Measurements from ENCODE around the gene CCDC66. TPM values are rescaled to one million over a fixed set of nuclear protein-coding genes. Genes with fewer than 3 reads are reported as not detected.
A peak's percentile ranks its signal among the peaks of the same experiment; 100 is the strongest.

The CCDC66 gene
- total RNA-seq, 1 experiment from 2014 or later = 32.0 TPM

- Histone ChIP-seq H3K79me2 (ENCODE audit: insufficient read depth, low read length) (no peaks in the 10 kb centered on the region; the same call in 1 of the 2 replicates), H3K4me2 (ENCODE audit: insufficient read depth, insufficient read length, low read length) (no peak overlapping the region), H4K91ac (ENCODE audit: insufficient read length, low read depth, low read length) (no peak overlapping the region), H3K23me2 (ENCODE audit: insufficient read length, low read depth, low read length, poor library complexity, severe bottlenecking) (no peaks in the 10 kb centered on the region), H2AK5ac (ENCODE audit: insufficient read length, low read length) (no peak overlapping the region), H2BK15ac (ENCODE audit: low read depth, low read length) (no peak overlapping the region), H3K27me3 (ENCODE audit: insufficient read depth, low read length) (no peaks in the 10 kb centered on the region), H3T11ph (ENCODE audit: low read length) (no peak overlapping the region), H3K27ac (ENCODE audit: insufficient read length, low read depth, low read length) (no peak overlapping the region), H2AFZ (ENCODE audit: low read length) (no peak overlapping the region), H3K9me3 (ENCODE audit: control insufficient read depth, low read depth, low read length) (no peaks in the 10 kb centered on the region), H2BK5ac (ENCODE audit: insufficient read length, low read length) (no peak overlapping the region), H3K4me1 (ENCODE audit: insufficient read depth, low read length) (no peaks in the 10 kb centered on the region), H2BK120ac (ENCODE audit: low read depth, low read length, poor library complexity, severe bottlenecking) (no peak overlapping the region), H3K79me1 (ENCODE audit: insufficient read depth, low read depth, low read length, poor library complexity, severe bottlenecking) (no peaks in the 10 kb centered on the region), H3K56ac (ENCODE audit: insufficient read length, low read depth, low read length) (no peak overlapping the region), H2BK12ac (ENCODE audit: insufficient read length, low read depth, low read length) (no peak overlapping the region), H3K23ac (ENCODE audit: insufficient read length, low read depth, low read length) (no peak overlapping the region), H3K18ac (ENCODE audit: insufficient read length, low read depth, low read length) (no peak overlapping the region), H3K14ac (ENCODE audit: insufficient read depth, low read length) (no peak overlapping the region), H4K20me1 (ENCODE audit: control insufficient read depth, insufficient read depth, insufficient read length) (no peaks in the 10 kb centered on the region), H3K9ac (ENCODE audit: extremely low read depth, insufficient read length, low read length) (no peak overlapping the region), H4K8ac (replicated peaks; ENCODE audit: insufficient read length, low read depth, low read length) (no peak overlapping the region), H4K5ac (ENCODE audit: insufficient read length, low read depth, low read length) (no peak overlapping the region), H2BK20ac (ENCODE audit: low read depth, low read length, poor library complexity, severe bottlenecking) (no peak overlapping the region), H3K4ac (ENCODE audit: low read depth, low read length) (no peak overlapping the region)
- TF ChIP-seq, protein P1, sequence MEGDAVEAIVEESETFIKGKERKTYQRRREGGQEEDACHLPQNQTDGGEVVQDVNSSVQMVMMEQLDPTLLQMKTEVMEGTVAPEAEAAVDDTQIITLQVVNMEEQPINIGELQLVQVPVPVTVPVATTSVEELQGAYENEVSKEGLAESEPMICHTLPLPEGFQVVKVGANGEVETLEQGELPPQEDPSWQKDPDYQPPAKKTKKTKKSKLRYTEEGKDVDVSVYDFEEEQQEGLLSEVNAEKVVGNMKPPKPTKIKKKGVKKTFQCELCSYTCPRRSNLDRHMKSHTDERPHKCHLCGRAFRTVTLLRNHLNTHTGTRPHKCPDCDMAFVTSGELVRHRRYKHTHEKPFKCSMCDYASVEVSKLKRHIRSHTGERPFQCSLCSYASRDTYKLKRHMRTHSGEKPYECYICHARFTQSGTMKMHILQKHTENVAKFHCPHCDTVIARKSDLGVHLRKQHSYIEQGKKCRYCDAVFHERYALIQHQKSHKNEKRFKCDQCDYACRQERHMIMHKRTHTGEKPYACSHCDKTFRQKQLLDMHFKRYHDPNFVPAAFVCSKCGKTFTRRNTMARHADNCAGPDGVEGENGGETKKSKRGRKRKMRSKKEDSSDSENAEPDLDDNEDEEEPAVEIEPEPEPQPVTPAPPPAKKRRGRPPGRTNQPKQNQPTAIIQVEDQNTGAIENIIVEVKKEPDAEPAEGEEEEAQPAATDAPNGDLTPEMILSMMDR (conservative IDR thresholded peaks at IDR 0.05) = no peak
- peaks cover 25 to 75% (median 62%) of the 10 kb centered on the region in 3 experiments; a peak in 6 of 7 replicates for H3K36me3 Mint-ChIP-seq (ENCODE audit: insufficient read depth in 1 of 3, low read depth in 3 of 3)
- WGBS (ENCODE audit: extremely low coverage, insufficient read length, low lambda C conversion rate) = 100% methylated on average over 1 of the region's 2 CpGs
- no peaks in the 10 kb centered on the region for H3K9me3 Mint-ChIP-seq
- peak overlapping the region in 1 of 3 experiments; percentile 40; a peak in 3 of 7 replicates for H3K27ac Mint-ChIP-seq
- peaks cover 4 to 8% of the 10 kb centered on the region in 2 experiments for H3K4me1 Mint-ChIP-seq
- H3K27me3 Mint-ChIP-seq (ENCODE audit: low read depth) = no peaks in the 10 kb centered on the region
- no peak for DNase-seq
- no peak overlapping the region for H3K4me3 Mint-ChIP-seq
These were observed 59.6 kb downstream of the CCDC66 start for GRCh38 chr3:56616478-56617006.

Measured in H9 (cell line).